HepG2 (cell line): ENCODE results near the gene SMAD7. TPM values are rescaled to one million over a fixed set of nuclear protein-coding genes. Genes with fewer than 3 reads are reported as not detected.
A peak's percentile ranks its signal among the peaks of the same experiment; 100 is the strongest.

Experiments used
- ELF3 ChIP-seq: IDR thresholded peaks from 2 replicates; pipeline ENCODE4 v1.6.1; 2016; ENCODE audit warnings: missing genetic modification reagents, missing compliant biosample characterization
- ERF ChIP-seq: IDR thresholded peaks from 2 replicates; pipeline ENCODE4 v1.6.1; 2018; ENCODE audit warnings: missing biosample characterization, missing genetic modification reagents
- HES4 ChIP-seq: sonication (generic); formaldehyde crosslinking; IDR thresholded peaks from 2 replicates; pipeline ENCODE4 v1.9.0; 2021; ENCODE audit warnings: mild to moderate bottlenecking, missing genetic modification reagents, borderline replicate concordance
- HHEX ChIP-seq: IDR thresholded peaks from 2 replicates; pipeline ENCODE4 v1.6.1; 2016; ENCODE audit warnings: control low read depth
- JARID2 ChIP-seq: sonication (generic); formaldehyde crosslinking; IDR thresholded peaks from 2 replicates; pipeline ENCODE4 v1.8.1; 2023; ENCODE audit warnings: missing genetic modification reagents, inconsistent platforms; ENCODE audit not compliant: insufficient replicate concordance
- JUN ChIP-seq: sonication (generic); formaldehyde crosslinking; IDR thresholded peaks from 2 replicates; pipeline ENCODE4 v1.4.0; 2020; ENCODE audit warnings: mild to moderate bottlenecking, missing genetic modification reagents
- KDM3A ChIP-seq: IDR thresholded peaks from 2 replicates; pipeline ENCODE4 v1.6.1; 2018; ENCODE audit warnings: low read depth, missing compliant biosample characterization
- MTA1 ChIP-seq: sonication (generic); formaldehyde crosslinking; IDR thresholded peaks from 2 replicates; pipeline ENCODE4 v1.4.0; 2020; ENCODE audit warnings: missing genetic modification reagents, mild to moderate bottlenecking, borderline replicate concordance
- NFYB ChIP-seq: sonication (generic); formaldehyde crosslinking; IDR thresholded peaks from 2 replicates; pipeline ENCODE4 v1.4.0; 2020; ENCODE audit warnings: missing genetic modification reagents
- PLRG1 ChIP-seq: fragments of 450-650 bp; conservative IDR thresholded peaks from 2 replicates; pipeline ENCODE4 v1.6.1; 2016
- REPIN1 ChIP-seq: sonication (generic); formaldehyde crosslinking; IDR thresholded peaks from 2 replicates; pipeline ENCODE4 v1.8.0; 2022; ENCODE audit warnings: missing genetic modification reagents, low read depth, mild to moderate bottlenecking, borderline replicate concordance
- SKI ChIP-seq: fragments of 450-650 bp; IDR thresholded peaks from one replicate; pipeline ENCODE4 v1.6.1; 2018; ENCODE audit warnings: mild to moderate bottlenecking; ENCODE audit not compliant: partially characterized antibody
- SRSF4 ChIP-seq: fragments of 200-400 bp; formaldehyde crosslinking; IDR thresholded peaks from one replicate; pipeline ENCODE4 v1.6.1; 2018; ENCODE audit warnings: mild to moderate bottlenecking, low read depth, low read length, moderate library complexity; ENCODE audit not compliant: poor library complexity, severe bottlenecking
- TCF7L2 ChIP-seq: IDR thresholded peaks from 2 replicates; pipeline ENCODE4 v1.6.1; 2011; ENCODE audit warnings: mild to moderate bottlenecking, low read depth, low read length, moderate library complexity
- ZNF124 ChIP-seq: sonication (generic); formaldehyde crosslinking; IDR thresholded peaks from 2 replicates; pipeline ENCODE4 v1.4.0; 2020; ENCODE audit warnings: missing genetic modification reagents
- ZNF558 ChIP-seq: sonication (generic); formaldehyde crosslinking; IDR thresholded peaks from 2 replicates; pipeline ENCODE4 v1.9.0; 2022; ENCODE audit warnings: mild to moderate bottlenecking, missing genetic modification reagents, borderline replicate concordance
- ZNF652 ChIP-seq: IDR thresholded peaks from 2 replicates; pipeline ENCODE4 v1.6.1; 2016; ENCODE audit warnings: low read depth, borderline replicate concordance
- ZNF749 ChIP-seq: sonication (generic); formaldehyde crosslinking; IDR thresholded peaks from 2 replicates; pipeline ENCODE4 v1.8.0; 2022; ENCODE audit warnings: mild to moderate bottlenecking, missing genetic modification reagents, moderate library complexity, borderline replicate concordance
- polyA plus RNA-seq, 8 experiments: library from polyadenylated mRNA; depleted of rRNA in 3 of 8; stranded (reverse) in 7 of 8; unstranded in 1 of 8; fragments of >200 nt; fragmentation: Illumina TruSeq in 4 of 8; extraction: Trizol in 4 of 8; gene quantifications; 2 replicates each; pipeline versions ENCODE4 v1.2.1 to v1.2.3, GENCODE V29; 2011 to 2016; ENCODE audit warnings: low read depth in 4 of 8, missing spikeins in 1 of 8, mixed read lengths in 1 of 8; ENCODE audit not compliant: insufficient read depth in 1 of 8
- total RNA-seq, 5 experiments: library from RNA; depleted of rRNA; stranded (reverse); fragments of >200 nt; fragmentation: Illumina TruSeq; extraction: Trizol; gene quantifications; 2 replicates each; pipeline ENCODE4 v1.2.3, GENCODE V29; 2016; ENCODE audit warnings: low read depth in 1 of 5
- TF ChIP-seq, protein P1 (sequence below): sonication (generic); formaldehyde crosslinking; IDR thresholded peaks from 2 replicates; pipeline ENCODE4 v1.4.0; 2020; ENCODE audit warnings: missing genetic modification reagents
- TF ChIP-seq, protein P2 (sequence below): sonication (generic); formaldehyde crosslinking; IDR thresholded peaks from 2 replicates; pipeline ENCODE4 v1.4.0; 2020; ENCODE audit warnings: mild to moderate bottlenecking, missing genetic modification reagents
- TF ChIP-seq, protein P3 (sequence below): sonication (generic); formaldehyde crosslinking; IDR thresholded peaks from 2 replicates; pipeline ENCODE4 v1.4.0; 2020; ENCODE audit warnings: missing genetic modification reagents, mild to moderate bottlenecking, borderline replicate concordance
- TF ChIP-seq, protein P4 (sequence below): sonication (generic); formaldehyde crosslinking; IDR thresholded peaks from 2 replicates; pipeline ENCODE4 v1.5.0; 2020; ENCODE audit warnings: mild to moderate bottlenecking, missing genetic modification reagents, moderate library complexity

Gene SMAD7
- total and polyA plus RNA-seq, 2 of the 13 experiments (the other 11 are each of a cell fraction or from before 2014, with no cell fraction given) = 17.4 to 24.7 TPM

DNA sequence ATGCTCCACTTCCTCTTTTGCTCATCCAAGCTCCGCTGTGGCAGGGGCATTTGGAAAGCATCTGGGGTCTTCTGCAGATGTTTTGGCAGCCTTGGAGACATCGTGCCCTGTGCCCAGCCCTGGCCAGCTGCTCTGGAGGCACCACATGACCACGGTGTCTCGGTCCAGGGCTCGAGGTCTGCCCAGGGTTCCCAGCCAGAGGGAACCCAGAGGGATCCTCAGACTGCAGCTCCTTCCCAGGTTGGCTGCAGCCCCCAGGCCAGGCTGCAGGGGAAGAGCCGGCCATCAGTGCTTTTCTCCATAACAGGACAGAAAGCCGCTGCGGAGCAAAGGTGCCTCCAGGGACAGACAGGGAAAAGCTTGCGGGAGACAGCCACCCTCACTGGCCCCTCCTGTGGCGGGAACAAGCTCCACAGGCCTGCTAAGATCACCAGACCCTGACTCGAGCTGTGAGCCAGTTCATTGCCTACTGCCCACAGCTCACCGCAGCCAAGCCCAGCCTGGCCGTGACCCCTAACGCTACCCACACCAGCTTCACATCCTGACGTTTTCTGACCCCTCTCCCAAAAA is 74.7 kb downstream of the SMAD7 start (continued):
- TF ChIP-seq ZNF749 (CRISPR knock-in tag) = no peak
- TF ChIP-seq ZNF124 (CRISPR knock-in tag) = no peak
- TF ChIP-seq, protein P1, sequence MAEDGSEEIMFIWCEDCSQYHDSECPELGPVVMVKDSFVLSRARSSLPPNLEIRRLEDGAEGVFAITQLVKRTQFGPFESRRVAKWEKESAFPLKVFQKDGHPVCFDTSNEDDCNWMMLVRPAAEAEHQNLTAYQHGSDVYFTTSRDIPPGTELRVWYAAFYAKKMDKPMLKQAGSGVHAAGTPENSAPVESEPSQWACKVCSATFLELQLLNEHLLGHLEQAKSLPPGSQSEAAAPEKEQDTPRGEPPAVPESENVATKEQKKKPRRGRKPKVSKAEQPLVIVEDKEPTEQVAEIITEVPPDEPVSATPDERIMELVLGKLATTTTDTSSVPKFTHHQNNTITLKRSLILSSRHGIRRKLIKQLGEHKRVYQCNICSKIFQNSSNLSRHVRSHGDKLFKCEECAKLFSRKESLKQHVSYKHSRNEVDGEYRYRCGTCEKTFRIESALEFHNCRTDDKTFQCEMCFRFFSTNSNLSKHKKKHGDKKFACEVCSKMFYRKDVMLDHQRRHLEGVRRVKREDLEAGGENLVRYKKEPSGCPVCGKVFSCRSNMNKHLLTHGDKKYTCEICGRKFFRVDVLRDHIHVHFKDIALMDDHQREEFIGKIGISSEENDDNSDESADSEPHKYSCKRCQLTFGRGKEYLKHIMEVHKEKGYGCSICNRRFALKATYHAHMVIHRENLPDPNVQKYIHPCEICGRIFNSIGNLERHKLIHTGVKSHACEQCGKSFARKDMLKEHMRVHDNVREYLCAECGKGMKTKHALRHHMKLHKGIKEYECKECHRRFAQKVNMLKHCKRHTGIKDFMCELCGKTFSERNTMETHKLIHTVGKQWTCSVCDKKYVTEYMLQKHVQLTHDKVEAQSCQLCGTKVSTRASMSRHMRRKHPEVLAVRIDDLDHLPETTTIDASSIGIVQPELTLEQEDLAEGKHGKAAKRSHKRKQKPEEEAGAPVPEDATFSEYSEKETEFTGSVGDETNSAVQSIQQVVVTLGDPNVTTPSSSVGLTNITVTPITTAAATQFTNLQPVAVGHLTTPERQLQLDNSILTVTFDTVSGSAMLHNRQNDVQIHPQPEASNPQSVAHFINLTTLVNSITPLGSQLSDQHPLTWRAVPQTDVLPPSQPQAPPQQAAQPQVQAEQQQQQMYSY (CRISPR knock-in tag) = no peak
- TF ChIP-seq PLRG1 = no peak
- no peak for TF ChIP-seq HHEX (CRISPR knock-in tag)
- no peak for TF ChIP-seq SRSF4
- TF ChIP-seq ELF3 (CRISPR knock-in tag) = no peak
- no peak for TF ChIP-seq MTA1 (CRISPR knock-in tag)
- no peak for TF ChIP-seq ZNF652 (CRISPR knock-in tag)
- no peak for TF ChIP-seq NFYB (CRISPR knock-in tag)
- no peak for TF ChIP-seq JUN
- TF ChIP-seq TCF7L2 = no peak
- TF ChIP-seq, protein P2, sequence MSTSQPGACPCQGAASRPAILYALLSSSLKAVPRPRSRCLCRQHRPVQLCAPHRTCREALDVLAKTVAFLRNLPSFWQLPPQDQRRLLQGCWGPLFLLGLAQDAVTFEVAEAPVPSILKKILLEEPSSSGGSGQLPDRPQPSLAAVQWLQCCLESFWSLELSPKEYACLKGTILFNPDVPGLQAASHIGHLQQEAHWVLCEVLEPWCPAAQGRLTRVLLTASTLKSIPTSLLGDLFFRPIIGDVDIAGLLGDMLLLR (CRISPR knock-in tag) = 0 out of 2 replicates have a peak, but pooled peaks have one; percentile 42
- TF ChIP-seq, protein P3, sequence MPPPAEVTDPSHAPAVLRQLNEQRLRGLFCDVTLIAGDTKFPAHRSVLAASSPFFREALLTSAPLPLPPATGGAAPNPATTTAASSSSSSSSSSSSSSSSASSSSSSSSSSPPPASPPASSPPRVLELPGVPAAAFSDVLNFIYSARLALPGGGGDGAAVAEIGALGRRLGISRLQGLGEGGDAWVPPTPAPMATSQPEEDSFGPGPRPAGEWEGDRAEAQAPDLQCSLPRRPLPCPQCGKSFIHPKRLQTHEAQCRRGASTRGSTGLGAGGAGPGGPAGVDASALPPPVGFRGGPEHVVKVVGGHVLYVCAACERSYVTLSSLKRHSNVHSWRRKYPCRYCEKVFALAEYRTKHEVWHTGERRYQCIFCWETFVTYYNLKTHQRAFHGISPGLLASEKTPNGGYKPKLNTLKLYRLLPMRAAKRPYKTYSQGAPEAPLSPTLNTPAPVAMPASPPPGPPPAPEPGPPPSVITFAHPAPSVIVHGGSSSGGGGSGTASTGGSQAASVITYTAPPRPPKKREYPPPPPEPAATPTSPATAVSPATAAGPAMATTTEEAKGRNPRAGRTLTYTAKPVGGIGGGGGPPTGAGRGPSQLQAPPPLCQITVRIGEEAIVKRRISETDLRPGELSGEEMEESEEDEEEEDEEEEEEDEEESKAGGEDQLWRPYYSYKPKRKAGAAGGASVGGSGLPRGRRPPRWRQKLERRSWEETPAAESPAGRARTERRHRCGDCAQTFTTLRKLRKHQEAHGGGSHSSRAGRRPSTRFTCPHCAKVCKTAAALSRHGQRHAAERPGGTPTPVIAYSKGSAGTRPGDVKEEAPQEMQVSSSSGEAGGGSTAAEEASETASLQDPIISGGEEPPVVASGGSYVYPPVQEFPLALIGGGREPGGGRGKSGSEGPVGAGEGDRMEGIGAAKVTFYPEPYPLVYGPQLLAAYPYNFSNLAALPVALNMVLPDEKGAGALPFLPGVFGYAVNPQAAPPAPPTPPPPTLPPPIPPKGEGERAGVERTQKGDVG (CRISPR knock-in tag) = peak; percentile 21; the same call in 1 of the 2 replicates
- TF ChIP-seq ERF (CRISPR knock-in tag) = no peak
- TF ChIP-seq KDM3A (CRISPR knock-in tag) = no peak
- TF ChIP-seq, protein P4, sequence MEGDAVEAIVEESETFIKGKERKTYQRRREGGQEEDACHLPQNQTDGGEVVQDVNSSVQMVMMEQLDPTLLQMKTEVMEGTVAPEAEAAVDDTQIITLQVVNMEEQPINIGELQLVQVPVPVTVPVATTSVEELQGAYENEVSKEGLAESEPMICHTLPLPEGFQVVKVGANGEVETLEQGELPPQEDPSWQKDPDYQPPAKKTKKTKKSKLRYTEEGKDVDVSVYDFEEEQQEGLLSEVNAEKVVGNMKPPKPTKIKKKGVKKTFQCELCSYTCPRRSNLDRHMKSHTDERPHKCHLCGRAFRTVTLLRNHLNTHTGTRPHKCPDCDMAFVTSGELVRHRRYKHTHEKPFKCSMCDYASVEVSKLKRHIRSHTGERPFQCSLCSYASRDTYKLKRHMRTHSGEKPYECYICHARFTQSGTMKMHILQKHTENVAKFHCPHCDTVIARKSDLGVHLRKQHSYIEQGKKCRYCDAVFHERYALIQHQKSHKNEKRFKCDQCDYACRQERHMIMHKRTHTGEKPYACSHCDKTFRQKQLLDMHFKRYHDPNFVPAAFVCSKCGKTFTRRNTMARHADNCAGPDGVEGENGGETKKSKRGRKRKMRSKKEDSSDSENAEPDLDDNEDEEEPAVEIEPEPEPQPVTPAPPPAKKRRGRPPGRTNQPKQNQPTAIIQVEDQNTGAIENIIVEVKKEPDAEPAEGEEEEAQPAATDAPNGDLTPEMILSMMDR = peak; percentile 15; the same call in 1 of the 2 replicates
- no peak for TF ChIP-seq HES4 (CRISPR knock-in tag)
- TF ChIP-seq REPIN1 (CRISPR knock-in tag) = no peak
- no peak for TF ChIP-seq SKI
- no peak for TF ChIP-seq ZNF558
- no peak for TF ChIP-seq JARID2
